CD8-positive, alpha-beta memory T cell (primary cell): ENCODE measurements around the gene NSUN3. TPM values are rescaled to one million over a fixed set of nuclear protein-coding genes. Genes with fewer than 3 reads are reported as not detected.
A peak's percentile ranks its signal among the peaks of the same experiment; 100 is the strongest.

ENCODE experiments used
- CTCF ChIA-PET: fragments of 350-600 bp; sonication (Branson Sonifier 250); formaldehyde crosslinking; loops from one replicate; lab custom pipeline; 2021; ENCODE audit warnings: antibody characterized with exemption; lab: Charles Lee
- POLR2A ChIA-PET: fragments of 350-600 bp; sonication (Branson Sonifier 250); formaldehyde crosslinking; loops from one replicate; lab custom pipeline; 2021; ENCODE audit warnings: antibody characterized with exemption; lab: Charles Lee
- DNase-seq, 5 donors: peaks; one replicate each; pipeline versions ENCODE4 v3.0.0 to v3.0.0-alpha.2; 2020 to 2022; ENCODE audit warnings: mixed read lengths in 1 of 5
- H3K27ac ChIP-seq: one replicate; pipeline ENCODE4 v1.7.0; 2013; ENCODE audit warnings: low read depth, mild to moderate bottlenecking, low read length, moderate library complexity
- H3K27me3 ChIP-seq: 2 replicates; pipeline ENCODE4 v1.7.0; 2013; ENCODE audit warnings: low read length, mild to moderate bottlenecking; ENCODE audit not compliant: insufficient read depth, poor library complexity, severe bottlenecking
- H3K36me3 ChIP-seq: 2 replicates; pipeline ENCODE4 v1.7.0; 2013; ENCODE audit warnings: mild to moderate bottlenecking, low read length, moderate library complexity; ENCODE audit not compliant: insufficient read depth
- H3K4me1 ChIP-seq: 2 replicates; pipeline ENCODE4 v1.7.0; 2013; ENCODE audit warnings: mild to moderate bottlenecking, low read length, moderate library complexity; ENCODE audit not compliant: insufficient read depth
- H3K4me3 ChIP-seq: 2 replicates; pipeline ENCODE4 v1.7.0; 2013; ENCODE audit warnings: mild to moderate bottlenecking, low read length
- H3K9me3 ChIP-seq: 2 replicates; pipeline ENCODE4 v1.7.0; 2013; ENCODE audit warnings: mild to moderate bottlenecking, low read length
- H3K27ac Mint-ChIP-seq, 8 donors: one replicate each; pipeline ENCODE4 v1.8.0; 2020 to 2021; ENCODE audit warnings: mixed read lengths in 8 of 8, mild to moderate bottlenecking in 6 of 8, inconsistent platforms in 3 of 8, moderate library complexity in 3 of 8
- H3K27me3 Mint-ChIP-seq, 2 donors: one replicate each; pipeline ENCODE4 v1.8.0; 2020 to 2021; ENCODE audit warnings: mixed read lengths in 2 of 2, mild to moderate bottlenecking in 1 of 2, moderate library complexity in 1 of 2
- H3K36me3 Mint-ChIP-seq, 3 donors: one replicate each; pipeline ENCODE4 v1.8.0; 2020 to 2021; ENCODE audit warnings: mixed read lengths in 3 of 3, inconsistent platforms in 1 of 3, mild to moderate bottlenecking in 1 of 3
- H3K4me1 Mint-ChIP-seq, 3 donors: one replicate each; pipeline ENCODE4 v1.8.0; 2020 to 2021; ENCODE audit warnings: mixed read lengths in 3 of 3, inconsistent platforms in 1 of 3, mild to moderate bottlenecking in 1 of 3
- H3K4me3 Mint-ChIP-seq, 7 donors: one replicate each; pipeline ENCODE4 v1.8.0; 2020 to 2021; ENCODE audit warnings: mixed read lengths in 7 of 7, mild to moderate bottlenecking in 6 of 7, moderate library complexity in 4 of 7, inconsistent platforms in 2 of 7
- H3K9me3 Mint-ChIP-seq, 5 donors: one replicate each; pipeline ENCODE4 v1.8.0; 2020 to 2022; ENCODE audit warnings: mixed read lengths in 5 of 5, mild to moderate bottlenecking in 3 of 5, moderate library complexity in 2 of 5, inconsistent platforms in 1 of 5
- polyA plus RNA-seq: library from polyadenylated mRNA; unstranded; fragments of 300-500 nt; fragmentation: Illumina TruSeq; gene quantifications from one replicate; pipeline ENCODE4 v1.2.3, GENCODE V29; 2021
- total RNA-seq, 2 experiments: library from RNA; stranded (reverse); gene quantifications; one replicate each; pipeline ENCODE4 v1.2.3, GENCODE V29; 2021

The NSUN3 gene
- total and polyA plus RNA-seq, 3 experiments from 2014 or later, result 6.8 to 14.4 (median 13.4) TPM

DNA sequence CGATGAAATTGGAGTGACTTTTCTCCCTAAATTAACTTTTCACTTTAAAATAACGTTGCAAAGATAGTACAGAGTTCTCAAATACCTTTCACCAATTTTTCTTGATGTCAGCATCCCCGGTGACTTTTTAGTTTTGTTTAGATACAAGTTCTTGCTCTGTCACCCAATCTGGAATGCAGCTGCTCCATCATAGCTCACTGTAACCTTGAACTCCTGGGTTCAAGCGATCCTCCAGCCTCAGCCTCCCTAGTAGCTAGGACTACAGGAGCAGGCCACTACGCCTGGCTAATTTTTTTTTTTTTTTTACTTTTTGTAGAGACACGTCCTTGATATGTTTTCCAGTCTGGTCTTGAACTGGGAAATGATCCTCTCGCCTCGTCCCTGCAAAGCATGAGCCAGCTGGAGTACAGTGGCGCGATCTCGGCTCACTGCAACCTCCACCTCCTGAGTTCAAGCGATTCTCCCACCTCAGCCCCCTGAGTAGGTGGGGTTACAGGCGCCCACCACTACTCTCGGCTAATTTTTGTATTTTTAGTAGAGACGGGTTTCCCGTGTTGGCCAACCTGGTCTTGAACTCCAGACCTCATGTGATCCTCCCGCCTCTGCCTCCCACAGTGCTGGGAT is 747 bp downstream of the NSUN3 start:
- ChIA-PET CTCF (interaction anchor here (1.0 to 2.6 kb wide), 3 partner anchors 14 to 84 kb away, joined by 3 to 9 read pairs (median 4); partner anchors contain the start of gene ARL13B), POLR2A (interaction anchor here (2.3 to 2.4 kb wide), 2 partner anchors 17 to 84 kb away, joined by 8 to 9 read pairs; partner anchors contain the start of gene ARL13B)
- H3K4me1 Mint-ChIP-seq, result peaks cover 52 to 74% (median 64%) of the 10 kb centered on the region in 3 donors
- no peak for DNase-seq
- H3K27me3 ChIP-seq, result no peaks in the 10 kb centered on the region
- no peaks in the 10 kb centered on the region for H3K9me3 ChIP-seq
- H3K27me3 Mint-ChIP-seq, result no peaks in the 10 kb centered on the region
- H3K4me3 ChIP-seq, result peak overlapping the region; percentile 84
- peak overlapping the region; percentile 93 to 100 (median 99) for H3K4me3 Mint-ChIP-seq
- peaks cover 11% of the 10 kb centered on the region for H3K36me3 ChIP-seq
- H3K36me3 Mint-ChIP-seq, result peaks cover 3 to 53% (median 5%) of the 10 kb centered on the region in 3 donors
- peaks cover 28% of the 10 kb centered on the region for H3K4me1 ChIP-seq
- no peaks in the 10 kb centered on the region for H3K9me3 Mint-ChIP-seq
- peak overlapping the region; percentile 93 to 100 (median 100) for H3K27ac Mint-ChIP-seq
- peak overlapping the region; percentile 95 for H3K27ac ChIP-seq

- H3K36me3 ChIP-seq, result peaks cover 11% of the 10 kb centered on the region
- Mint-ChIP-seq H3K27ac (peak overlapping the region; percentile 93 to 100 (median 100)), H3K4me1 (peaks cover 56 to 82% (median 71%) of the 10 kb centered on the region in 3 donors), H3K36me3 (peaks cover 3 to 55% (median 8%) of the 10 kb centered on the region in 3 donors), H3K4me3 (peak overlapping the region; percentile 93 to 100 (median 99)), H3K27me3 (no peaks in the 10 kb centered on the region), H3K9me3 (no peaks in the 10 kb centered on the region)
- peaks cover 28% of the 10 kb centered on the region for H3K4me1 ChIP-seq
- H3K9me3 ChIP-seq, result no peaks in the 10 kb centered on the region
- peak overlapping the region; percentile 95 for H3K27ac ChIP-seq
- ChIA-PET CTCF (interaction anchor here (2.6 kb wide), 1 partner anchor 14 kb away, joined by 9 read pairs; no protein-coding TSS in a partner anchor), POLR2A (interaction anchor here (2.3 to 2.4 kb wide), 2 partner anchors 16 to 85 kb away, joined by 8 to 9 read pairs; partner anchors contain the start of gene ARL13B)
- no peaks in the 10 kb centered on the region for H3K27me3 ChIP-seq
- peak overlapping the region; percentile 84 for H3K4me3 ChIP-seq
- no peak for DNase-seq
These were observed 1.5 kb downstream of the NSUN3 start for GRCh38 chr3:94064243-94064860.

GRCh38 chr3:94065122-94065521 is 2.3 kb downstream of the NSUN3 start:
- ChIA-PET POLR2A (no interaction called here), CTCF (no interaction called here)
- Mint-ChIP-seq H3K9me3 (no peaks in the 10 kb centered on the region), H3K4me1 (peaks cover 57 to 86% (median 76%) of the 10 kb centered on the region in 3 donors), H3K4me3 (peak overlapping the region in 6 of 7 donors; percentile 6 to 78 (median 34)), H3K36me3 (peaks cover 3 to 54% (median 9%) of the 10 kb centered on the region in 3 donors), H3K27me3 (no peaks in the 10 kb centered on the region), H3K27ac (peak overlapping the region in 7 of 8 donors; percentile 1 to 91 (median 45))
- no peak overlapping the region for H3K27ac ChIP-seq
- no peaks in the 10 kb centered on the region for H3K9me3 ChIP-seq
- H3K27me3 ChIP-seq, result no peaks in the 10 kb centered on the region
- H3K36me3 ChIP-seq, result peaks cover 11% of the 10 kb centered on the region
- H3K4me1 ChIP-seq, result peaks cover 28% of the 10 kb centered on the region
- no peak for DNase-seq
- no peak overlapping the region for H3K4me3 ChIP-seq

GRCh38 chr3:94065819-94066480 is 3.1 kb downstream of the NSUN3 start:
- CTCF ChIA-PET, result no interaction called here
- H3K4me1 ChIP-seq, result peaks cover 28% of the 10 kb centered on the region
- H3K4me3 Mint-ChIP-seq, result peak overlapping the region in 2 of 7 donors; percentile 10 to 15
- H3K27me3 Mint-ChIP-seq, result no peaks in the 10 kb centered on the region
- H3K36me3 ChIP-seq, result peaks cover 11% of the 10 kb centered on the region
- H3K36me3 Mint-ChIP-seq, result peaks cover 3 to 50% (median 9%) of the 10 kb centered on the region in 3 donors
- no peaks in the 10 kb centered on the region for H3K9me3 ChIP-seq
- peaks cover 57 to 81% (median 78%) of the 10 kb centered on the region in 3 donors for H3K4me1 Mint-ChIP-seq
- H3K9me3 Mint-ChIP-seq, result no peaks in the 10 kb centered on the region
- H3K27me3 ChIP-seq, result no peaks in the 10 kb centered on the region
- peak overlapping the region in 5 of 8 donors; percentile 4 to 91 (median 71) for H3K27ac Mint-ChIP-seq
- no peak overlapping the region for H3K4me3 ChIP-seq
- H3K27ac ChIP-seq, result no peak overlapping the region
- POLR2A ChIA-PET, result no interaction called here
- no peak for DNase-seq

DNA sequence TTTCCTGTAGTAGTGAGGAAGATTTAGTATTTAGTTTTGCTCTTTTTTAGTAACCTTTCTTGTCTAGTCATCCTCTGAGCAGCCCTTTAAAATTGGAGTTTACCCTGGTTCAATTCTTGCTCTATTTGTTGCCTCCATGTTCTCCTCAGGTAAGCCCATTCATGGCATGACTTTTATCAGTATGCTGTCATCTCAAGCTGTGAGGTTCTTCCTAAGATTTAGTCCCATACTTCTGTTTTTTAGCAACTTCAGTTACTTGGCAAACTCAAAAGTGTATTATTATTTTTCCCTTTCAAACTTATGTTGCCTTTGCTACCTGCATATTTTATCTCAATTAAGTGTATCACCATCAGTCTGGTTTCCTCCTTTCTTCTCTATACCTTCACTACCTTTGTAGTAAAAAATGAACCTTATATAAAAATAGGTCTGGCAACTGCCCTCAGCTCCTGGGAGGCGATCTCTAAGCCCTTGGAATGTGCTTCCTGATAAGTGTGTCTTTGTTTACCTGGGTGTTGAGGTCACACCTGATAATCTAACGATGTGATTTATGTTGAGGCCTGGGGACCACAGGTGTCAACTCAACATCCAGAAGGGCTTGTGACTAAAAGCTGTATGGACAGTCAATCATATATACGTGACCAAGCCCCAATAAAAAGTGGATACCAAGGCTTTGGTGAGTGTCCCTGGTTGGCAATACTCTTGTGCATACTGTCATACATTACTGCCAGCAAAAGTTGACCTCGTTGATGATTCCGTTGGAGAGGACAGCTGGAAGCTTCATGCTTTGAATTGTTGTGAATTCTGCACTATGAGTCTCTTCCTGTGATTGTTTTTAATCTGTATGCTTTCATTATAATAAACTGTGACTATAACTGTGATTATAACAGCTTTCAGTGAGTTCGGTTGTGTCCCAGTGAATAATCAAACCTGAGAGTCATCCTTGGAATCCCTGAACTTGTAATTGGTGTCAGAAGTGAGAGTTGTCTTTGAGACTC is 3.9 kb downstream of the NSUN3 start:
- peak overlapping the region in 7 of 8 donors; percentile 8 to 91 (median 71) for H3K27ac Mint-ChIP-seq
- H3K4me1 ChIP-seq, result peaks cover 28% of the 10 kb centered on the region
- H3K27me3 ChIP-seq, result no peaks in the 10 kb centered on the region
- peaks cover 3 to 58% (median 11%) of the 10 kb centered on the region in 3 donors for H3K36me3 Mint-ChIP-seq
- H3K4me3 Mint-ChIP-seq, result peak overlapping the region in 4 of 7 donors; percentile 2 to 57 (median 12)
- ChIA-PET CTCF (no interaction called here), POLR2A (no interaction called here)
- no peak for DNase-seq
- no peaks in the 10 kb centered on the region for H3K9me3 Mint-ChIP-seq
- peaks cover 13% of the 10 kb centered on the region for H3K36me3 ChIP-seq
- no peak overlapping the region for H3K27ac ChIP-seq
- no peaks in the 10 kb centered on the region for H3K9me3 ChIP-seq
- peaks cover 60 to 87% (median 81%) of the 10 kb centered on the region in 3 donors for H3K4me1 Mint-ChIP-seq
- no peak overlapping the region for H3K4me3 ChIP-seq
- no peaks in the 10 kb centered on the region for H3K27me3 Mint-ChIP-seq

DNA sequence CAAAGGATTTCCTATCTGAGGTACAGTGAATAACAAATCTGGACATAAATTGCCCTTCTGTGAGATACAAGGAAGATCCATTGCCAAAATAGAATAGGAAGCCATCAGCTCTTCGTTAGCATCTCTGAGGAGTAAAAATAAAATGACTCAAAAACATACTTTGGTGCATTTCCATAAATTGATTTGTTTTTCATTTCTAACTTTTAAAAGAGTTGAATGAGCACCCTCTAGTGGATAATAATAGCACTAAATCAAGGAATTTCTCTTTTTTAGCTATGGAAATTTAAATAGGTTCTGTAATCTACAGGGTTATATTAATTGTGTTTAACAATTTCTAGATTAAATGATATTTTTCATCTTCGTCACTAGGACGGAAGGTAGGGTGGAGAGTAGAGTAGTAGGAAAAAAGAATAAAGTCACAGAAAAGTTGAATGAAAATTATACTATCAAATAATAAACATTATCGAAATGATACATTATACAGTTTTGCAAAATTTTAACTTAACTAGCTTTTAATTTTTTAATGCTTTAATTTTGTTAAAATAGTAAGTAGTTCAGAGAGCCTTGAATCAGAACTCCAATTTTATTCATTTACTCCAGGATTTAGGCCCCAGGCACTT is 6.4 kb downstream of the NSUN3 start:
- H3K9me3 Mint-ChIP-seq, result no peaks in the 10 kb centered on the region
- H3K27me3 Mint-ChIP-seq, result no peaks in the 10 kb centered on the region
- POLR2A ChIA-PET, result no interaction called here
- Histone ChIP-seq H3K36me3 (peaks cover 19% of the 10 kb centered on the region), H3K9me3 (no peaks in the 10 kb centered on the region), H3K27ac (no peak overlapping the region), H3K4me3 (no peak overlapping the region), H3K4me1 (peaks cover 19% of the 10 kb centered on the region), H3K27me3 (no peaks in the 10 kb centered on the region)
- H3K4me1 Mint-ChIP-seq, result peaks cover 54 to 89% (median 82%) of the 10 kb centered on the region in 3 donors
- peak overlapping the region in 5 of 8 donors; percentile 1 to 66 (median 17) for H3K27ac Mint-ChIP-seq
- no peak overlapping the region for H3K4me3 Mint-ChIP-seq
- peak in 2 of 5 donors; percentile 7 to 23 for DNase-seq
- H3K36me3 Mint-ChIP-seq, result peaks cover 3 to 65% (median 19%) of the 10 kb centered on the region in 3 donors
- CTCF ChIA-PET, result interaction anchor here (0.8 to 1.6 kb wide), 15 partner anchors 9 to 70 kb away, joined by 3 to 7 read pairs (median 5); partner anchors contain the start of gene STX19
